K562 (cell line): ENCODE results near the gene PDHX. TPM values are rescaled to one million over a fixed set of nuclear protein-coding genes. Genes with fewer than 3 reads are reported as not detected.

ENCODE experiments used
- ATAC-seq: fragments of 200-7000 bp; cut with Tn5 transposase; 3 replicates; pipeline ENCODE4 v1.9.1; 2020; ENCODE audit warnings: moderate library complexity
- BruUV-seq: library from RNA; stranded (reverse); fragments of 400-500 nt; replicated peaks from 2 replicates; lab custom pipeline; 2021; lab: Mats Ljungman, UMichigan
- CTCF ChIA-PET: fragments of 300-600 bp; formaldehyde crosslinking; extraction: SDS; loops from one replicate; lab custom pipeline; 2021; ENCODE audit warnings: low intra/inter-chr PET ratio; lab: Yijun Ruan, JAX
- POLR2A ChIA-PET: fragments of 300-600, 350-650 bp; sonication (Branson Sonifier 250); formaldehyde crosslinking; extraction: SDS; loops from one replicate; lab custom pipeline; 2021; ENCODE audit warnings: antibody characterized with exemption, inconsistent platforms; lab: Yijun Ruan, JAX
- DNase-seq, 4 experiments: peaks; one replicate each; pipeline versions ENCODE4 v3.0.0 to v3.0.0-alpha.2; 2011 to 2018; ENCODE audit warnings: low spot score in 3 of 4, mixed read lengths in 3 of 4; ENCODE audit errors: extremely low read depth in 1 of 4
- FAIRE-seq: peaks from 2 replicates; lab custom pipeline; 2011; peaks lifted over from hg19 to GRCh38; lab: Jason Lieb, UNC
- H2AFZ ChIP-seq: 2 replicates; pipeline ENCODE4 v1.6.0; 2011; ENCODE audit warnings: low read depth, low read length, control low read depth, inconsistent platforms
- H3K27ac ChIP-seq: fragments of 200-600 bp; 3 replicates; pipeline ENCODE4 v1.8.0; 2011; ENCODE audit warnings: low read depth, mild to moderate bottlenecking, control low read depth, inconsistent platforms, low read length, moderate library complexity, mixed read lengths; ENCODE audit errors: extremely low read depth
- H3K27me3 ChIP-seq, 2 experiments: fragments of 300-600 bp in 1 of 2; 2 replicates in 1 of 2; 3 replicates in 1 of 2; pipeline versions ENCODE4 v1.6.0 to v1.8.0; 2011; ENCODE audit warnings: inconsistent platforms in 2 of 2, low read length in 2 of 2, mild to moderate bottlenecking in 1 of 2, mixed read lengths in 1 of 2, moderate library complexity in 1 of 2; ENCODE audit not compliant: control insufficient read depth in 2 of 2, insufficient read depth in 2 of 2
- H3K36me3 ChIP-seq: fragments of 300-600 bp; 3 replicates; pipeline ENCODE4 v1.8.0; 2011; ENCODE audit warnings: mild to moderate bottlenecking, low read length, inconsistent platforms; ENCODE audit not compliant: control insufficient read depth, insufficient read depth
- H3K4me1 ChIP-seq, 2 experiments: fragments of 200-600 bp in 1 of 2; replicated peaks in 1 of 2; 2 replicates in 1 of 2; 3 replicates in 1 of 2; pipeline versions ENCODE4 v1.5.1 to v1.8.0; 2011; ENCODE audit warnings: inconsistent platforms in 2 of 2, low read length in 2 of 2, mild to moderate bottlenecking in 1 of 2, mixed read lengths in 1 of 2, moderate library complexity in 1 of 2; ENCODE audit not compliant: control insufficient read depth in 2 of 2, insufficient read depth in 2 of 2
- H3K4me2 ChIP-seq: 2 replicates; pipeline ENCODE4 v1.6.1; 2011; ENCODE audit warnings: low read length, control low read depth, inconsistent platforms, mixed read lengths; ENCODE audit not compliant: insufficient read depth
- H3K4me3 ChIP-seq: fragments of 200-600 bp; sonication (generic), shearing (Covaris generic); 2 replicates; pipeline ENCODE4 v1.5.1; 2016; ENCODE audit warnings: control low read depth, inconsistent platforms
- H3K79me2 ChIP-seq: fragments of 200-600 bp; 3 replicates; pipeline ENCODE4 v1.8.0; 2011; ENCODE audit warnings: low read length, inconsistent platforms; ENCODE audit not compliant: control insufficient read depth, insufficient read depth
- H3K9ac ChIP-seq, 2 experiments: 2 replicates each; pipeline versions ENCODE4 v1.6.0 to v1.6.1; 2011; ENCODE audit warnings: low read depth in 2 of 2, low read length in 2 of 2, control low read depth in 1 of 2, inconsistent platforms in 1 of 2, mild to moderate bottlenecking in 1 of 2, mixed read lengths in 1 of 2; ENCODE audit not compliant: insufficient read depth in 1 of 2
- H3K9me1 ChIP-seq: one replicate; pipeline ENCODE4 v1.6.0; 2011; ENCODE audit warnings: inconsistent platforms, mild to moderate bottlenecking, low read length, moderate library complexity; ENCODE audit not compliant: control insufficient read depth, insufficient read depth
- H3K9me3 ChIP-seq: replicated peaks from 2 replicates; pipeline ENCODE4 v1.5.1; 2011; ENCODE audit warnings: low read depth, low read length, inconsistent platforms; ENCODE audit not compliant: control insufficient read depth, insufficient read depth
- H4K20me1 ChIP-seq: replicated peaks from 2 replicates; pipeline ENCODE4 v1.6.1; 2011; ENCODE audit warnings: low read length, inconsistent platforms, mixed read lengths; ENCODE audit not compliant: control insufficient read depth, insufficient read depth
- CBFA2T3 ChIP-seq: fragments of 450-650 bp; IDR thresholded peaks from 2 replicates; pipeline ENCODE4 v1.6.1; 2017
- CBX2 ChIP-seq: fragments of 200-600 bp; sonication (generic); IDR thresholded peaks from one replicate; pipeline ENCODE4 v1.6.1; 2012; ENCODE audit warnings: mild to moderate bottlenecking, low read length, inconsistent platforms; ENCODE audit not compliant: insufficient read depth, poor library complexity, severe bottlenecking
- CSDE1 ChIP-seq, 2 experiments: fragments of 450-650 bp; IDR thresholded peaks; 2 replicates each; pipeline ENCODE4 v1.6.1; 2016; ENCODE audit warnings: mild to moderate bottlenecking in 1 of 2
- FOXP4 ChIP-seq: sonication (generic); formaldehyde crosslinking; IDR thresholded peaks from 2 replicates; pipeline ENCODE4 v1.8.0; 2022; ENCODE audit warnings: mild to moderate bottlenecking, missing genetic modification reagents, borderline replicate concordance
- GABPA ChIP-seq: fragments of 200-800 bp; sonication (Bioruptor generic); conservative IDR thresholded peaks from 2 replicates; pipeline ENCODE4 v1.6.1; 2016; ENCODE audit warnings: low read depth, missing genetic modification characterization, missing compliant biosample characterization
- KLF13 ChIP-seq: fragments of 450-650 bp; IDR thresholded peaks from 2 replicates; pipeline ENCODE4 v1.6.1; 2016; ENCODE audit warnings: missing genetic modification characterization, low read depth, mild to moderate bottlenecking, missing compliant biosample characterization, moderate library complexity, borderline replicate concordance
- PCBP1 ChIP-seq: fragments of 200-400 bp; formaldehyde crosslinking; IDR thresholded peaks from 2 replicates; pipeline ENCODE4 v1.6.1; 2018; ENCODE audit warnings: mild to moderate bottlenecking, low read depth, low read length; ENCODE audit not compliant: poor library complexity, severe bottlenecking
- POLR3G ChIP-seq: IDR thresholded peaks from 2 replicates; pipeline ENCODE4 v1.6.1; 2011; ENCODE audit not compliant: insufficient read length, insufficient replicate concordance; ENCODE audit errors: extremely low read depth
- SMARCB1 ChIP-seq: IDR thresholded peaks from 2 replicates; pipeline ENCODE4 v1.6.1; 2011; ENCODE audit warnings: improper control_type of control experiment, low read depth; ENCODE audit not compliant: insufficient read length
- THRAP3 ChIP-seq: fragments of 450-650 bp; IDR thresholded peaks from 2 replicates; pipeline ENCODE4 v1.6.1; 2016; ENCODE audit warnings: mild to moderate bottlenecking, inconsistent platforms, borderline replicate concordance
- YBX1 ChIP-seq: fragments of 450-650 bp; IDR thresholded peaks from 2 replicates; pipeline ENCODE4 v1.7.1; 2016; ENCODE audit warnings: mild to moderate bottlenecking
- ZBTB43 ChIP-seq: sonication (generic); formaldehyde crosslinking; IDR thresholded peaks from 2 replicates; pipeline ENCODE4 v1.8.0; 2023; ENCODE audit warnings: mild to moderate bottlenecking, missing genetic modification reagents
- ZKSCAN1 ChIP-seq: fragments of 150-350 bp; IDR thresholded peaks from 2 replicates; pipeline ENCODE4 v1.6.1; 2016; ENCODE audit warnings: low read depth, low read length
- ZNF184 ChIP-seq: sonication (generic); formaldehyde crosslinking; IDR thresholded peaks from 2 replicates; pipeline ENCODE4 v1.5.0; 2020; ENCODE audit warnings: missing genetic modification reagents
- ZNF217 ChIP-seq: sonication (generic); formaldehyde crosslinking; IDR thresholded peaks from 2 replicates; pipeline ENCODE4 v1.8.0; 2022; ENCODE audit warnings: mild to moderate bottlenecking, missing genetic modification reagents
- ZNF431 ChIP-seq: sonication (generic); formaldehyde crosslinking; IDR thresholded peaks from 2 replicates; pipeline ENCODE4 v1.8.0; 2022; ENCODE audit warnings: mild to moderate bottlenecking, missing genetic modification reagents
- WGBS: fragments of 100-300 bp; shearing (Covaris generic); methylation state at CpG from one replicate; pipeline ENCODE4 v1.1.6; 2016; ENCODE audit warnings: low coverage, mixed read lengths; ENCODE audit not compliant: insufficient coverage; ENCODE audit errors: missing lambda C conversion rate; 5-methylcytosine and 5-hydroxymethylcytosine counted together
- in situ Hi-C: fragments of 300-500 bp; cut with MboI; formaldehyde crosslinking; loops from 4 replicates; pipeline ENCODE4 v1.15.0; 2018; ENCODE audit warnings: inconsistent platforms, mixed read lengths
- intact Hi-C: fragments of 100-400 bp; cut with micrococcal nuclease; formaldehyde crosslinking; loops from 2 replicates; pipeline ENCODE4 v1.14.2; 2022
- polyA plus RNA-seq, 8 experiments: library from polyadenylated mRNA; depleted of rRNA in 4 of 8; stranded (reverse) in 5 of 8; unstranded in 3 of 8; fragments of >200 nt; fragmentation: Nextera tagmentation in 2 of 8; fragmentation: Illumina TruSeq in 1 of 8; extraction: Ambion mirVana in 2 of 8; extraction: Trizol in 1 of 8; gene quantifications; 2 replicates each; pipeline versions ENCODE4 v1.2.1 to v1.2.3, GENCODE V29; 2011 to 2014; ENCODE audit warnings: inconsistent platforms in 1 of 8, missing spikeins in 1 of 8
- total RNA-seq, 7 experiments: library from RNA; depleted of rRNA in 6 of 7; stranded (reverse); fragments of >200 nt in 6 of 7; fragmentation: Illumina TruSeq in 2 of 7; extraction: Trizol in 2 of 7; gene quantifications; 2 replicates each; pipeline versions ENCODE4 v1.2.1 to v1.2.3, GENCODE V29; 2011 to 2021; ENCODE audit warnings: low replicate concordance in 1 of 7
- TF ChIP-seq, protein P1 (sequence below): fragments of 450-650 bp; IDR thresholded peaks from 2 replicates; pipeline ENCODE4 v1.6.1; 2017; ENCODE audit warnings: mild to moderate bottlenecking, moderate library complexity

Gene PDHX
- total and polyA plus RNA-seq, 9 of the 15 experiments (the other 6 are each of a cell fraction or from before 2014, with no cell fraction given) = 20.8 to 43.5 (median 31.2) TPM

- 4% methylated on average over 12 of the region's 12 CpGs for WGBS
- peak in 2 of 4 experiments; percentile 46 to 55 for DNase-seq
- H3K9ac ChIP-seq = peak overlapping the region in 1 of 2 experiments; percentile 35; a peak in 2 of 4 replicates
- in situ Hi-C loops = no loop called here
- H3K4me3 ChIP-seq = peak overlapping the region; percentile 2; the same call in 1 of the 2 replicates
- H3K36me3 ChIP-seq = no peaks in the 10 kb centered on the region
- BruUV-seq = no TSS peak
- H3K4me1 ChIP-seq = peaks cover 0 to 55% of the 10 kb centered on the region in 2 experiments; a peak in 3 of 5 replicates
- H3K27me3 ChIP-seq = no peaks in the 10 kb centered on the region; a peak in 1 of 5 replicates
- H3K4me2 ChIP-seq = peak overlapping the region; percentile 74
- ATAC-seq = peak; percentile 71
- H3K27ac ChIP-seq = peak overlapping the region; percentile 49; the same call in 2 of the 3 replicates
- H4K20me1 ChIP-seq = no peaks in the 10 kb centered on the region
- peak overlapping the region; percentile 80 for H2AFZ ChIP-seq
- intact Hi-C loops = no loop called here
- ChIA-PET POLR2A (no interaction called here), CTCF (no interaction called here)
- H3K79me2 ChIP-seq = no peaks in the 10 kb centered on the region
- no peaks in the 10 kb centered on the region for H3K9me3 ChIP-seq
- no peaks in the 10 kb centered on the region for H3K9me1 ChIP-seq
- peak; percentile 63 for FAIRE-seq
- TF ChIP-seq CBX2 (no peak), PCBP1 (no peak), YBX1 (no peak), POLR3G (no peak), KLF13 (tag) (no peak), THRAP3 (no peak), ZBTB43 (CRISPR knock-in tag) (no peak), CSDE1 (IDR thresholded peaks at IDR 0.05) (no peak; a peak in 1 of 4 replicates), ZNF184 (no peak), FOXP4 (CRISPR knock-in tag) (no peak), GABPA (tag) (0 out of 2 replicates have a peak, but pooled peaks have one; percentile 26), ZNF217 (CRISPR knock-in tag) (no peak), ZNF431 (CRISPR knock-in tag) (no peak), ZKSCAN1 (no peak), SMARCB1 (peak; percentile 68), CBFA2T3 (peak; percentile 32)
- TF ChIP-seq, protein P1, sequence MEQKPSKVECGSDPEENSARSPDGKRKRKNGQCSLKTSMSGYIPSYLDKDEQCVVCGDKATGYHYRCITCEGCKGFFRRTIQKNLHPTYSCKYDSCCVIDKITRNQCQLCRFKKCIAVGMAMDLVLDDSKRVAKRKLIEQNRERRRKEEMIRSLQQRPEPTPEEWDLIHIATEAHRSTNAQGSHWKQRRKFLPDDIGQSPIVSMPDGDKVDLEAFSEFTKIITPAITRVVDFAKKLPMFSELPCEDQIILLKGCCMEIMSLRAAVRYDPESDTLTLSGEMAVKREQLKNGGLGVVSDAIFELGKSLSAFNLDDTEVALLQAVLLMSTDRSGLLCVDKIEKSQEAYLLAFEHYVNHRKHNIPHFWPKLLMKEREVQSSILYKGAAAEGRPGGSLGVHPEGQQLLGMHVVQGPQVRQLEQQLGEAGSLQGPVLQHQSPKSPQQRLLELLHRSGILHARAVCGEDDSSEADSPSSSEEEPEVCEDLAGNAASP = no peak
These were observed 124.0 kb downstream of the PDHX start for GRCh38 chr11:35040221-35040942.
